GM19351 (cell line): ENCODE data around the gene GDAP2.

ENCODE experiments used
- ATAC-seq: cut with Tn5 transposase; IDR thresholded peaks from one replicate; pipeline ENCODE4 v1.9.1; 2021; ENCODE audit warnings: mild to moderate bottlenecking, moderate library complexity; ENCODE audit not compliant: unreplicated experiment

The GDAP2 gene

DNA sequence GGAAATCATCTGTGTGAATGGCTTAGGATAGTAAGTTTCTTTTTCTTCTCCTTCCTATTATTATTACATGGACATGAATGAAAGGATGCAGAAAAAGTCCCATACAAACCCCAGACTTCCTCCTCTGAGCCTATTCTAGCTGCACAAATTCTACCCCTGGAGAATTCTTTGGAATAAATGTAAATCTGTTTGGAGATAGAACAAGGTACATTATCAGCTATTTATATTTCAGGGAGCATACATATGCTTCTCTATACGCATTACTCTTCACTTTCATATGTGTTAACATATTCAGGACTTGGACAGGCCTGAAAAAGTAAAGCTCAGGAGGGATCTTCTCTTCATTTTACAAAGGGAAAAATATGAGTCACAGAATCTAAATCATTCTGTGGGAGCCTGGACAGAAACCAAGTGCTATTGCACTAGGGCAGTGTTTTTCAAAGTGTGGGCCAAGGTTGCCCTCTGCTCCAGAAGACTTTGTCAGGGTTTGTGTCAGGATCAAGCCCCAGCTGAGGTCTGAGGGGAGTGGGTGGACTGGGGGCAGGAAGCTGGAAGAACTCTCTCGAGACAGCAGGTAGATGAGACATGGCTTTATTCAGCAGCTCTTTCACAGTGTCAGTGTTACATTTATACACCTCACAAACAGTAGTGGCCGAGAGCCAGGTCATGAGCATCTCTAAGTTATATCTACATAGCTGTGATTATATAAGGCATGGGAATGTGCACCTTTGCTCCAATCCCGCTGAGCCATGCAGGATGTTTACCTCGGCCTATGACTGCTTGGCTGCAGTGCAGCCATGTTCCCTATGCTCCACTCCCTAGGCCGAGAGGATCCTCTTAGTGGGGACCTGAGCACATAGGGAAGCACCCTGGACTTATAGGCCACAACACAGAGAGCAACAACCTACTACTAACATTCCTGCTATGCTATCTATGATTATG lies 114.3 kb downstream of the GDAP2 start:
- ATAC-seq: no peak
